UCSD-AML1 (cell line): ENCODE measurements around the gene AMZ1.
"Not testable (repeated sequence)": the region's sequence is repeated elsewhere in the genome, so short reads cannot be mapped to it uniquely, and the experiment has no call there.

Source experiments
- DNase-seq: peaks from one replicate; lab custom pipeline; 2025; ENCODE audit not compliant: unreplicated experiment; lab: John Stamatoyannopoulos, UW

Gene AMZ1

GRCh38 chr7:2709553-2710285, 21.7 kb downstream of the AMZ1 start:
- DNase-seq: peak; percentile 54

- DNase-seq: no peak
Observed at GRCh38 chr7:2710286-2710655, 22.3 kb downstream of the AMZ1 start.

- DNase-seq: peak; percentile 12
Observed at GRCh38 chr7:2710901-2711551, 23.0 kb downstream of the AMZ1 start.

- DNase-seq: no peak
Observed at GRCh38 chr7:2711895-2712675, 24.1 kb downstream of the AMZ1 start.

- DNase-seq: peak; percentile 50
Observed at GRCh38 chr7:2713370-2713769, 25.4 kb downstream of the AMZ1 start.

- DNase-seq: no peak
Observed at GRCh38 chr7:2713978-2714377, 26.0 kb downstream of the AMZ1 start.

- DNase-seq: no peak
Observed at GRCh38 chr7:2714636-2715035, 26.6 kb downstream of the AMZ1 start.

- DNase-seq: no peak
Observed at GRCh38 chr7:2715341-2716231, 27.6 kb downstream of the AMZ1 start.

- no peak for DNase-seq
Observed at GRCh38 chr7:2716488-2716887, 28.5 kb downstream of the AMZ1 start.

- DNase-seq: no peak
Observed at GRCh38 chr7:2716906-2717292, 28.9 kb downstream of the AMZ1 start.

- DNase-seq: peak; percentile 46
Observed at GRCh38 chr7:2717293-2718261, 29.6 kb downstream of the AMZ1 start.

- no peak for DNase-seq
Observed at GRCh38 chr7:2718296-2718965, 30.4 kb downstream of the AMZ1 start.

GRCh38 chr7:2719007-2719406, 31.0 kb downstream of the AMZ1 start:
- peak; percentile 24 for DNase-seq

- DNase-seq: no peak
Observed at GRCh38 chr7:2720024-2720423, 32.0 kb downstream of the AMZ1 start.

- no peak for DNase-seq
Observed at GRCh38 chr7:2721842-2722241, 33.8 kb downstream of the AMZ1 start.

- no peak for DNase-seq
Observed at GRCh38 chr7:2722591-2722990, 34.6 kb downstream of the AMZ1 start.

GRCh38 chr7:2723138-2723850, 35.3 kb downstream of the AMZ1 start:
- DNase-seq: no peak

- not testable (repeated sequence) for DNase-seq
Observed at GRCh38 chr7:2724036-2724435, 36.0 kb downstream of the AMZ1 start.
